Measurements from ENCODE around the gene TRANK1.

Gene TRANK1

GRCh38 chr3:36867810-36868209, 77.0 kb downstream of the TRANK1 start:
- Histone ChIP-seq H3K36me3 (ENCODE audit: control insufficient read depth, insufficient read depth, low read length) (no peaks in the 10 kb centered on the region), H3K4me2 (ENCODE audit: low read length) (no peak overlapping the region), H3K27me3 (ENCODE audit: control insufficient read depth, insufficient read depth, low read length) (no peaks in the 10 kb centered on the region), H3K4me3 (ENCODE audit: low read depth, low read length) (no peak overlapping the region), H3K79me2 (no peaks in the 10 kb centered on the region), H3K27ac (no peak overlapping the region), H3K4me1 (no peaks in the 10 kb centered on the region), H3K9me3 (ENCODE audit: control insufficient read depth, low read length) (no peaks in the 10 kb centered on the region), H3K9ac (no peak overlapping the region), H2AFZ (no peak overlapping the region)
- no peak for TF ChIP-seq CTCF (IDR thresholded peaks at IDR 0.05)

- Histone ChIP-seq H3K36me3 (ENCODE audit: control insufficient read depth, insufficient read depth, low read length) (no peaks in the 10 kb centered on the region), H3K4me1 (no peaks in the 10 kb centered on the region), H3K9me3 (ENCODE audit: control insufficient read depth, low read length) (no peaks in the 10 kb centered on the region), H3K79me2 (no peaks in the 10 kb centered on the region), H2AFZ (no peak overlapping the region), H3K27me3 (ENCODE audit: control insufficient read depth, insufficient read depth, low read length) (no peaks in the 10 kb centered on the region), H3K9ac (no peak overlapping the region), H3K4me3 (ENCODE audit: low read depth, low read length) (no peak overlapping the region), H3K4me2 (ENCODE audit: low read length) (no peak overlapping the region), H3K27ac (no peak overlapping the region)
- no peak for TF ChIP-seq CTCF (IDR thresholded peaks at IDR 0.05)
These were observed 78.5 kb downstream of the TRANK1 start for GRCh38 chr3:36866368-36866767.

GRCh38 chr3:36864180-36865053, 80.4 kb downstream of the TRANK1 start:
- Histone ChIP-seq H3K9me3 (ENCODE audit: control insufficient read depth, low read length) (no peaks in the 10 kb centered on the region), H3K27ac (no peak overlapping the region), H3K27me3 (ENCODE audit: control insufficient read depth, insufficient read depth, low read length) (no peaks in the 10 kb centered on the region), H3K79me2 (no peaks in the 10 kb centered on the region), H3K4me2 (ENCODE audit: low read length) (no peak overlapping the region), H2AFZ (no peak overlapping the region), H3K9ac (no peak overlapping the region), H3K4me1 (no peaks in the 10 kb centered on the region), H3K36me3 (ENCODE audit: control insufficient read depth, insufficient read depth, low read length) (no peaks in the 10 kb centered on the region), H3K4me3 (ENCODE audit: low read depth, low read length) (no peak overlapping the region)
- TF ChIP-seq CTCF (IDR thresholded peaks at IDR 0.05) = no peak

GRCh38 chr3:36862076-36862755, 82.6 kb downstream of the TRANK1 start:
- no peaks in the 10 kb centered on the region for H3K9me3 ChIP-seq (ENCODE audit: control insufficient read depth, low read length)
- H3K9ac ChIP-seq = no peak overlapping the region
- no peak for TF ChIP-seq CTCF (IDR thresholded peaks at IDR 0.05)
- H3K4me3 ChIP-seq (ENCODE audit: low read depth, low read length) = no peak overlapping the region
- H3K4me1 ChIP-seq = no peaks in the 10 kb centered on the region
- no peak overlapping the region for H3K4me2 ChIP-seq (ENCODE audit: low read length)
- no peaks in the 10 kb centered on the region for H3K27me3 ChIP-seq (ENCODE audit: control insufficient read depth, insufficient read depth, low read length)
- no peaks in the 10 kb centered on the region for H3K79me2 ChIP-seq
- H3K36me3 ChIP-seq (ENCODE audit: control insufficient read depth, insufficient read depth, low read length) = no peaks in the 10 kb centered on the region
- H3K27ac ChIP-seq = no peak overlapping the region
- no peak overlapping the region for H2AFZ ChIP-seq
